Retina (tissue), 1 donor: ENCODE results near the gene TCERG1.

Source experiments
- DNase-seq: peaks from one replicate; pipeline ENCODE4 v3.0.0-alpha.2; 2016

Gene TCERG1

GRCh38 chr5:146446861-146447733 lies at the start of gene TCERG1:
TSS of gene TCERG1 (plus strand) at chr5:146447333. CDS start at chr5:146447350, 17 bp downstream.
- DNase-seq, result peak; percentile 98

- peak; percentile 44 for DNase-seq
Measured at GRCh38 chr5:146398826-146399225, 48.3 kb upstream of the TCERG1 start.

DNA sequence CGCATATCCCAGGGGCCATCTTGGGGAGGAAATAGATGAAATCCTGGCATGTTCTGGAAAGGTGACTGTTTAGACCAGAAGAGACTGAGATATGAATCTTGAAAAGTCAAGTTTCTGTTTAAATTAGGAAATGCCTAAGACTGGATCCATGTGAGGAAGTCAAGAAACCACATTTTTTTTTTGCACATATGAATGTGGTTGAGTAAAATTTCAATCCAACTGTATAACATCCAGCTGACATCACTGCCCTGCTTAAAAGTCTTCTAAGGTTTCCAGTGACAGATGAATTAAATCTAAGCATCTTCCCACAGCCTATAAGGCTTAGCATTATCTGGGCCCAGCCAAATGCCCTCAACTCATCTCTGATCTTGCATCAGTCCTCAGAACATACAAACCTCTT lies 47.7 kb upstream of the TCERG1 start:
- peak; percentile 22 for DNase-seq

DNA sequence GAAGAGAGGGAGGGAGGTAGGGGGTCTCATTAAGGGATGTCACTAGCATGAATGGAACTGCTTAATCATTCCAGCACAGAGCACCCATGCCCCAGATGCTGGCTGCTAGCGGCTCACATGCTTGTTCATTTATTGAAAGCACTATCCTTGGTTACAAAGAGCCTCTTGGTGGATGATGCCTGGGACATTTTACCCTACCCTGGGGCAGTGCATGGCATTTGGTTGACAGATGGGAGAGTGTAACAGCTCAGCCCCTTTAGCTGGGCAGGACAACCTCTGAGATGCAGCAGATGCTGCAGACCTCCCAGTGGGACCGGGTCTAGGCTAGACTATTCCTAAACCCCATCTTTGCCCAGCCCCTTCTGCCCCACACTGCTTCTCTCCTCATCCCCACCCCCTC lies 46.9 kb upstream of the TCERG1 start:
- DNase-seq, result peak; percentile 39

GRCh38 chr5:146401021-146401420 lies 46.1 kb upstream of the TCERG1 start:
- no peak for DNase-seq

DNA sequence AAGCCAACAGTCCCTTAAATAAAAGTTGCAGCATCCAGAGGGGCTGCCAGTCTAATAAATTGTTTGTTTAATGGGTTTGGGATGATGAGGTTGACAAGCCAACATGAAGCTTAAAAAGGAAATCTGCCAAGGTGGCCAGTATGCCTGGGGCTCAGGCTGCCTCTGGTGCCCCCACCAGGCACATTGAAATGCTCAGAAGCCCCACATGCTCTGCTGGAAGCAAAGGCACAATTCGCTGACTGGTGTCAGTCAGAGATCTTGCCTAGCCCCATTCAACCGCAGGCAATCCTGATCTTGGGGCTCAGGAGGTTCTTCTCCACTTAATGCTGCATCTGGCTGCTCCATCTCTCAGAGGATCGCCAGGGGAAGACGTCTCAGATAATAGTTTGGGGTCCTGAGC lies 44.2 kb upstream of the TCERG1 start:
- no peak for DNase-seq

- peak; percentile 59 for DNase-seq
Measured at GRCh38 chr5:146409054-146409671, 38.0 kb upstream of the TCERG1 start.

GRCh38 chr5:146410272-146410671 lies 36.9 kb upstream of the TCERG1 start:
- DNase-seq, result no peak

DNA sequence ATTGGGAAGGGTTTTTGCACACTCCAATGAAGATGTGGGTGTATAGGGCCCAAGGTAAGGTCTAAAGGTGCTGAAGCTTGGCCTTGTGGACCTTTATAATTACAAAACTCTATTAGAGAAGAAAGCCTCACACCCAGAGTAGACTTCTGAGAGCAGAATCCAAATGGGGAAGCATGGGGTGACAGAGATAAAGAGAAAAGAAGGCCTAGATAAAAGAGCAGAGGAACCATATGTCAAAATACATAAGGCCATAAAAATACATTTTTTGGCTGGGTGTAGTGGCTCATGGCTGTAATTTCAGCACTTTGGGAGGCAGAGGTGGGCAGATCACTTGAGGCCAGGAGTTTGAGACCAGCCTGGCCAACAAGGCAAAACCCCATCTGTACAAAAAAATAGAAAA lies 27.4 kb upstream of the TCERG1 start:
- DNase-seq, result no peak

- no peak for DNase-seq
Measured at GRCh38 chr5:146425023-146425422, 22.1 kb upstream of the TCERG1 start.

GRCh38 chr5:146426305-146426704 lies 20.8 kb upstream of the TCERG1 start:
- no peak for DNase-seq

GRCh38 chr5:146426853-146427618 lies 20.1 kb upstream of the TCERG1 start:
- peak; percentile 32 for DNase-seq

DNA sequence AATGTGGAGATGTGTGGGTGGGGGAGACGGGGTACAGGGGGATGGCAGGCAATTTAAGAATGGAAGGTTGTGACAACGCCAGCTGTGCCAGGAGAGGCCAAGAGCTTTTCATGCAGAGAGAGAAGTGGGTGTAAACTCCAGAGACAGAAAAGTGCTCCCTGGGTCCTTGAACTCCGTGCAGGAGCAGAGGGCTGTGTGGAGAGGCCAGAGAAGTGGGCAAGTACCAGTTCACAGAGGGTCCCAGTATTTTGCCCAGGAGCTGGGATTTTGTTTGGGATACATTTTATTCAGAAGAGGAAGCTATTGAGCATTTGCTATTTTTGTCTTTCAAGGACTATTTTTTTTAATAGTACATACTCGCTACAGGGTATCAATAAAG lies 19.5 kb upstream of the TCERG1 start:
- DNase-seq, result no peak

DNA sequence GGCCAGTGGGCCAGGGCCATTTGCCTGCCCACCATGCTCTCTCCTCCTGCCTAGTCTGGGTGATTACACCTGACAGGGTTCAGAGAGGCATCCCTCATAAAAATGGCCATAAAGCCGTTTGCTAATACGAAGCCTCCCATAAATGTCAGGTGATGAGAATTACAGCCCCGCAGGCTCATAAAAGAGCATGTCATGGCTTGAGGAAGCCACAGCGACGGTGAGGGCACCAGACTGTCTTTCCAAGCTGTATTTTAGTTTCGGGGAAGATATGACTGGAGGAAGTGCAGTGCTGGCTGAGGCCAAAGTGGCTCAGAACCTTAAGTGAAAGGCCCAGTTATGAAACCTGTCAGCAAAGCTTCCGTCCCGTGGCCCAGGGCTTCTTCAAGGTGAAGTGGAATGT lies 18.5 kb upstream of the TCERG1 start:
- DNase-seq, result no peak

DNA sequence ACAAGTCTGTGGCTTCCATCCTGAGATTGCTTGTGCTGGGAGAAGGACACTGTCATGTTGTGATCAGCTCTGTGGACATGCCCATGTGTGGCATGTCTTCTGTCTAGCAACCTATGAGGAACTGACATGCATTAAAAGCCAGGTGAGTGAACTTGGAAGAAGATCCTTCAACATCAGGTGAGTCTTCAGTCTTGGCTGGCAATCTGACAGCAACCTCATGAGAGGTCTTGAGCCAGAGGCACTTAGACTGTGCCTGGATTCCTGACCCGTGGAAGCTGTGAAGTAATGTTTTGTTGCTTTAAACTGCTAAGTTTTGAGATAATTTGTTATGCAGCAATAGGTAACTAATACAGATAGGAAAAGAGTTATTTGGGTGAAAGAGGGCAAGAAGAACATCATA lies 6.8 kb upstream of the TCERG1 start:
- no peak for DNase-seq

DNA sequence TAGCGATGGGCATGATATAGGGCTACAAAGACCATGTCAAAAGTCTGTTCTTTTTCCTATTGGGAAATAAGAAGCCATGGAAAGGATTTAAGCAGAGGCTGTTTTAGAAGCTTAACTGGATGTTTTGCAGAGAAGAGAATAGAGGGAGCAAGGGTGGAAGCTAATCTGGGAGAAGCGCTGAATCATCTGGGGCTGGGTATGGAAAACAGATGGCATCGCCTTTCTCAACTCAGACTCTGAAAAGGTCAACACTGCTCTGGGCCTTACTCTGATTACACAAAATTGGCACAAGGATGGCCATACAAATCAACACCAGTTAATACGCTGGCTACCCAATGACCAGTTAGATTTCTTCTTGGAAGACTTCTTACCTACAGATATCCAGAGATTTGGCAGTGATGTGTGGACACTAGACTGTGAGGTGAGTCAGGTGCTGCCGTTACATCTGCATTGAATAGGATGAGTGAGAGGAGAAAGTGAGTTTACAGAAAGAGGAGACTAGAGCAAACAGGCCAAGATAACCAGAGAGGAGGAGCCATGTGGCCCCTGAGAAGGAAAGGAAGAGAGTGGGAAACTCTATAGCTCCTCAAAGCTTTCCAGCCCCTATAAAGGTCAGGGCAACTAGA lies 6.2 kb upstream of the TCERG1 start:
- DNase-seq, result no peak

DNA sequence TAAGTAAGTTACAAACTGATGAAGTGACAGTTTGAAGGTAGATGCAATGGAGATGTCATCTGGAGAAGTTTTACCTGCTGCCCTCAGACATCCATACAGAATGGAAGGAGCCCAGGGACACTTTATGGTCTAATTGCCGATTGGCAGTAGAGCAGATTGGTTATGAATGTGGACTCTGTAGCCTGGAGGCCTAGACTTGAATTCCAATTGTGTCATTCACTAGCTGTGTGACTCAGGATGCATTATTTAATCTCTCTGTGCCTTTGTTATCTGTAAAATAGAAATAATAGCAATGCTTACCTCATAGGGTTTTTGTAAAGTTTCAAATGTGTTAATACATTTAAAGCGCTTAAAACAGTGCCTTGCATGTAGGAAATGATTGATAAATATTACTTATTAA lies 5.2 kb upstream of the TCERG1 start:
- no peak for DNase-seq

GRCh38 chr5:146447734-146448380 lies 724 bp downstream of the TCERG1 start:
- DNase-seq, result no peak

GRCh38 chr5:146448783-146449519 lies 1.8 kb downstream of the TCERG1 start:
- no peak for DNase-seq

- DNase-seq, result no peak
Measured at GRCh38 chr5:146450002-146450401, 2.9 kb downstream of the TCERG1 start.

DNA sequence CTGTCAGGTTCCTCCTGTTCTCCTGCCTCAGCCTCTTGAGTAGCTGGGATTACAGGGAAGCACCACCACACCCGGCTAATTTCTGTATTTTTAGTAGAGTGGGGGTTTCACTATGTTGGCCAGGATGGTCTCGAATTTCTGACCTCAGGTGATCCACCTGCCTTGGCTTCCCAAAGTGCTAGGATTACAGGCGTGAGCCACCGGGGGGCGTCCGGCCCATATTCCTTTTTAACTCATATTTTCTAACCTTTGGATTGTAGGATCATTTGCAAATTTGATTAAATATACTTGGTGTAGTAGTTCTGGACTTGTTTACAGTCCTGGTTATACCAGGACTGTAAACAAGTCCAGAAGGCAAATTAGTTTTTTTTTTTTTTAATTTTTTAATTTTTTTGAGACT lies 4.3 kb downstream of the TCERG1 start:
- no peak for DNase-seq

DNA sequence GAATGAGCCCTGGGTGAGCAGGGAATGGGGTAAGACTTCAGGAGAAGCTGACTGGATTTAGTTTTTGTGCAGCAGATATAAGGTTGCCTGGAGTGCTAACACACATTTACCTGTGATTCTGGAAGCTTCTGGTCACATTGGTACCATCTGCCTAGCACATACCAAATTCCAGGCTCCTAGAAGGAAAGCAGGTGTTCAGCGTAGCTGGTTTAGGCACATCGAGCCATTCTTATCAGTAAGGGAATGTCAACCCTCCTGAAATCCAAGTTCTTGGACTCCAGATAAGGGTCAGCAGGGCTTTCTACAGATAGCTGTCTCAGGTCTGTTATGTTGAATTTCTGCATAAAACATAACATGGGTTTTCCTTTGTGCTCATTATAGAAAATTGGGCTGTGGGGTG lies 10.3 kb downstream of the TCERG1 start:
- no peak for DNase-seq
